GM04504 (cell line): ENCODE data around the gene ERICH3.

Source experiments
- DNase-seq: peaks from one replicate; pipeline ENCODE4 v3.0.0-alpha.2; 2012; ENCODE audit warnings: low read depth

The ERICH3 gene, protein sequence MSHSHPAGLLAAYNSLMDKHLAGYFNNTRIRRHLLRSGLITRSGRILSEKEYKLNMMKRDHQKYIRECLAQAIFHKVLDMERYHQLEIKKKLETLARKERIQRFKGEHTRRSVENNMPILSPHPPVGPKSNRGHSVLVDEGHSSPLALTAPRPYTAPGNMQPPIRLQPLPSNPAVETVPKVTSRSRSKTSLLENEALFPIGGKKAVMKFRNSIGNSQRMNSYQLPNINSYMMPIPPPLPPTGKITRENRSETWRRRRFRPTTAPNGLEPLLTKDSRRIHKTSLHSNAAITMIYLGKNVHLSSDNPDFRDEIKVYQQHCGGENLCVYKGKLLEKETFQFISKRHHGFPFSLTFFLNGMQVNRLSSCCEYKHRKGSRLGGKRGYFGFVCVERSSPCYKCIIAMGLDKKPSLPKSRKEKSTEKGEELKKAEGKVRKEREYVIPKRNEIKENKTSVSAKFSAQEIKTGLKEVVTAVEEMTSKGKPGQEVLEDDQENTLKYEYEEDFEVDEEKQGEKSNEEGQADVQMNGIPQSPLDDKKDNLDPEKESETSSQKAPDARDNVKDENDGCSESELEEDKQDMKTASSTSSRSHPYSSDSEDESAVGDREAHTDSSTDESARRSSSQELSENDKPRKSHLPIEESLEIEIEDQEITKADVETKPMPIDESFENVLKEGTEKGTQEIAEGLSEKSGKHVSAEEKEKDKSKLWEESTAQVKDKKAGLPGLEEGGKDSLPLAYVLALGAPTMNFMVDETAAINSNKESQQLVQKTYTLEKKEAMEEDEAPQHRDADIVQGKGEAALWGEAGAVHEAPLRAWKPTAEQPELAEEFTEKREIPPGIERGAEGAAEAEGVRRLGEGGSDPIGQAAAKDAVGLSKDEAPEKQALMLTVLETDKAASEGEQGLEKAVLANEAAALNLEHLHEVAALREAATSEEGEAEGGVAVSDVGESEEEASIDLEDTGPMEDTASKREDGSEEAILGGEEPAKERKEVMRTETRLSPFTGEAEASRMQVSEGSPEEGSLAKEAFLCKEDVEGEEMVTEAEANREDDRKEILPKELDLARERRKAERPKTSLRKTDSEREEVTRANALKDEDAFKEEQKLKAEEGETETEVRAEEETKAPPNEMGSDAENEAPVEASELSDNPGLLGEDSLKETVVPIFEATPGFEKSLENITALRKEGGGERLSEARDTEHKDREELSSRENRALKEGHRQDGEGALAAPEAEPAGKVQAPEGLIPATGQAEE (N-terminal part only)

DNA sequence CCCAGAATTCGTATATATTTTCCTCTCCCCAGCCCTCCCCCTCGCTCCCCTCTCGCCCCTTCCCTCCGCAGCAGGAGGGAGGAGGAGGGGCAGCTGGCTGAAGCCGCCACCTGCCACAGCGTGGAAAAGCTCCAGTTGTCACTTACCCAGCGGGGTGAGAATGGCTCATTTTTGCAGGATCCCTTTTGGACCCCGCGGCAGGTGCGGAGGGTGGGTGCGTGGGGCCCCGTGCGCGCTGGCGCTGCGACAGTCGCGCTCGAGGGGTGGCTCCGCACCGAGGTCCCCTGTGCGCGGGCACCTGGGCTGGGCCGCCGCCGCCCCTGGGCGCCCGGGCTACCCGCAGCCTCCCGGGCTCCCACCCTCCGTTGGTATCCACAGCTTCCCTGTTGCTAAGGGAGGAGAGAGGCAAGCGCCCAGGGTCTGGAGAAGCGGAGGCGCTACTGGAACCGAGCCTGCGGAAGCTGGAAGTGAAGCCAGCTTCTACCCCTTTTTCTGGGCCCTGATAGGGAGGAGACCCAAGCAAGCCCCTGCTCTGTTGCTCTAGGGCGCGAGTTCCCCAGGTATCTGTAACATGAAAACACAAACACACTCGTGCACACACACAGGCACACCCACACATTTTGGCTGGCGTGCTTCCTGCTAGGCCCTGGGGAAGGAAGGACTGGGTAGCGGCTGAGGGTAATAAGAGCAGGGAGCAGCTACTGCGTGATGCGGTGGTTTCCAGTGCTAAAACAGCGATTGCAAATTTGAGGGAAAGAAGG, at the start of gene ERICH3:
Gene ERICH3, minus strand, starts transcription at position 442 of the 761 bp plus-strand sequence. Its CDS starts 273 bp downstream, at position 169.
- no peak for DNase-seq

DNA sequence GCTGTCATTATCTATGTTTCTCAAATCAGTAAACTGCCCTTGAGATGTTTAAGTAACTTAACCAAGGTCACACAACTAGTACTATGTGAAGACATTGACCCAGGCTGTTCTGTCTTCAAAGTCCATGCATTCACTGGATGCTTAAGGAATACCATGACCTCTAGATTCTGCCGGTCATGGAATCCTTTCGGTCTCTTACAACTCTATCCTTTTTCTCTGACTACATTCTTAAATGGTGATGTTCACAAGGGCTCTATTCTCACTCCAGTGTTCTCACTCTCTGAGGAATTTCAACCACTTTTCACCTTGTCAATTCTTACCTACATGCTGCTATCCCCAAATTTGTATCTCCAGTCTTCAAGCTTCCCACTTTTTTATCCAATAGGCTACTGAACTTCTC, 44.0 kb upstream of the ERICH3 start:
- DNase-seq = no peak

DNA sequence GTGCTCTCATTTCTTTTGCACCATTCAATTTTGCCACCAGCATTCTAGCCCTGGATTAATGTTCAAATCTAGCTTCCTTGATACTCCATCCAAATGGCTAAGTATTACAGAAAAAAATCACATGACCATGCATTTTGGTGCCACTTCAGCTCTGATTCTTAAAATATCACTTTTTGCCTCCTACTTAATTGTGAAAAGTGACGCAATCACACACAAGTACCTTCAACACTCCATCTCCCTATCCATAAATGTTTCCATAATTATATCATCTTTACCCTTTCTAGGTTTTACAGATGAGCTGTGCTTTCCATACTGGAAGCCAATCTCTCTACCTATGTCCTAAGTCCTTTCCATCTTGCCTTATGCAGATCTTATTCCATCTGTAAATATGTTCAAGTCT, 43.2 kb upstream of the ERICH3 start:
- no peak for DNase-seq

DNA sequence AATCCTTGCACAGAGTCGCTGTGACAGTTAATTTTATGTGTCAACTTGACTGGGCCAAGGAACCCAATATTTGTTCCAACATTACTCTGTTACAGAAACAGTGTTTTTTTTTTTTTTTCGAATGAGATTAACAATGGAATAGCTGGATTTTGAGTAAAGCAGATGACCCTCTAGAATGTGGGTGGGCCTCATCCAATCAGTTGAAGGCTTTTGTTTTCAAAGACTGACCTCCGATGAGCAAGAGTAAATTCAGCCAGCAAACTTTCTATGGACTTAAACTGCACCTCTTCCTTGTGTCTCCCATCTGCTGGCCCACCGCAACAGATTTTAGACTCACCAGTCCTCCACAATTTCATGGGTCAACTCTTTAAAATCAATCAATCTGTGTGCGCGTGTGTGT, 42.2 kb upstream of the ERICH3 start:
- no peak for DNase-seq

DNA sequence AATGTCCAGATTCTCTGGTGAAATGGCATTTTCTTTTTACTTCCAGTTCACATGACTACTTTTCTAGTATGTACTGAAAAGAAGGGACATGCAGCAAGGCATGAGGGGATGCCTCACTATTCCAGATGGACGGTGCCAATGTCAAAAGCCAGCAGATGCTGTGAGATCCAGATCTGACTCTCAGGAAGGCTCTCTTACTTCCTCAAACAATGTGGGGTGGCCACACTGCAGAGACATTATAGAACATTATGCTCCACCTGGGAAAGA, 41.6 kb upstream of the ERICH3 start:
- DNase-seq = no peak

DNA sequence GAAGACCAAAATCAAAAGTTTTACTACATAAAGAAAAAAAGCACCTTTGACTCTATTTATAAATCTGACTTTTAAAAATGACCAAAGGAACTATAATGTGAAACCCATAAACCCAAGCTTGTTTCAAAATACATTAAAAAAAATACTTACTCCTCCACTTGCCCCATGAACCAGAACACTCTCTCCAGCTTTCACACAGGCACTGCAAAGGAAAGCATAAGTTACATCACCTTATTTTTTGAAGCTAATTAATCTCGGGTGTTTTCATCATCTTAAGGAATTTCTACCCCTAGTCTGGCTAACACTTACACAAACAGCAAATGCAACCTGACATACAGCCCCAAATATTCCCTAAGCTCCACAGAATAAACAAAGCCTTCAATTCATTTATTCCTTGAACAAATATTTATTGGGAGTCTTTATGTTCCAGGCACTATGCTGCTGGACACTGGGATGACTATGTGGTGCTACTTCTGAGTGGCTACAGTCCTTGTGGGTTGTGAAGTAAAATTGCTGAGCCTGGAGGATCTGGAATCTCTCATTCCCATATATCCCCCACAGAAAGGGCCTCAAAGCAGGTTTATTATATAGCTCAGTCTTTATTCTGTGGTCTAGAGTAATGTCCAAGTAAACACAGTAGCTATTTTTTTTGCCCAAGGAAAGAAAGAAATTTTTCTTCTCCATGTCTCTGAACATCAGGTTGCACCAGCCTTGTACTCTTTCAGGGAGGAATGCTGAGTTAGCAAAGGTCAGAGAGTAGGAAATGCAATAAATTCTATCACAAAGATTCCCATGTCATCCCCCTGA, 41.0 kb upstream of the ERICH3 start:
- no peak for DNase-seq

DNA sequence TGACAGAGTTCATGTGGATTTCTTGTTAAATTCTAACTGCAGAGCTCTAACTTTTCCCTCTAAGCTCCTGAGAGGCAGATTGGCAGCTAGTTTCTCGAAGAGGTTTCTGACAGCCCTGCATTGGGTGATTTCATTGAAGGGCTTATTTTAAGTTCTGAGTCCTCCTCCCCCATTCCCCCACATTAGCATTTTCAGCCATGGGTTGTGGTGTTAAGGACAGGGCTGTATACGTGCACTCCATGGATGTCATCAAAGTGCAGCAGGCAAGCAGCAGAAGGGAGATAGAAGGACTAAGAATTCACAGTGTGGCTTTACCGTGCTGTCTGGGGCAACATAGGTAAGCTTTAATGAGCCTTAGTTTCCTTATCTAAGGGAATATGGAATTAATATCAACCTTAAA, 40.3 kb upstream of the ERICH3 start:
- DNase-seq = no peak

DNA sequence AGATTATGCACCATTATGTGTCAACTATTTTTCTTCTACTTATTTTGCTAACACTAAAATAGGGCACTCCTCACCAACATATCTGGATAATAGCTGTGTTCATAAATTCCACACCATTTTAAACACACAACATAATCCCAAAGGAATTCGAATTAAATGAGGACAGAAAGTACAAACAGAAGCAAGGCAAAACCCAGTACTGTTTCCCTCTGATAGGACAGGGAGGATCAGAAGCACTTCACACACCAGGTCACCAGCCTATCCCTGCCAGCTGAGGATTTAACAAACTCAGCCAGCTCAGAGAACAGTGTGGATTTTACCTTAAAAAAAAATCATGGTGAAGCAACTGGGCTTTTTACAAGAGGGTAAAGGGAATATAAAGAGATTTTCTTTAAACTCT, 39.3 kb upstream of the ERICH3 start:
- DNase-seq = no peak

DNA sequence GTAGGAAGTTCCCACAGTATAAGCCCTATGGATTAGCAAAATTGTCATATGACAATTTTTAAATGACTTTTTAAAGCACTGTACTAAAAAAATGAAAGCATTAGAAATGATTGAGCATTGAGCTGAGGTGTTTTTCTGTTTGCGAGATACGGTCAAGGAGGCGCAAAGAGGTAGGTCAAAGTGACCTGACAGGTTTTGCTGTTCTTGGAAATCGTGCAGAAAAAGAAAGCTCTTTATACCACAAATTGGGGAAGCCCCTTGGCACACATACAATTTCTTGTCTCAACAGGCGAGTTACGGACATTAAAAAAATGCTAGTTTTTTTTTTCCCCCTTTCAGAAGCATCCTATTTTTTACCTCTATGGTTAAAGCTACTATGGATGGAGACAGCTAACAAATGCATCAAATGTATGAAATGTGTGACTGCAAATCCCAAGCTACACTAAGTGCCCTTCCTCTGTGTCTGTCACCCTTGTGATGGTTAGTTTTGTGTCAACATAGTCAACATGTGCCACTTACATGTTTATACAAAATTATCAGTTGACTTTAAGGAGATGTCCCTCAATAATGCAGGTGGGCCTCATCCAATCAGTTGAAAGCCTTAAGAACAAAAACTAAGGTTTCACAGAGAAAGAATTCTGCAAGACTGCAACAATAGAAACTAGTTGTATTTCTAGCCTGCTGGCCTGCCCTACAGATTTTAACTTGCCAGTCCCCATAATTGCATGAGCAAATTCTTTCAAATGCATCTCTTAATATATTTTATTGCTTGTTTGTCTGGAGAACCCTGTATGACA, 30.0 kb upstream of the ERICH3 start:
- DNase-seq = no peak

DNA sequence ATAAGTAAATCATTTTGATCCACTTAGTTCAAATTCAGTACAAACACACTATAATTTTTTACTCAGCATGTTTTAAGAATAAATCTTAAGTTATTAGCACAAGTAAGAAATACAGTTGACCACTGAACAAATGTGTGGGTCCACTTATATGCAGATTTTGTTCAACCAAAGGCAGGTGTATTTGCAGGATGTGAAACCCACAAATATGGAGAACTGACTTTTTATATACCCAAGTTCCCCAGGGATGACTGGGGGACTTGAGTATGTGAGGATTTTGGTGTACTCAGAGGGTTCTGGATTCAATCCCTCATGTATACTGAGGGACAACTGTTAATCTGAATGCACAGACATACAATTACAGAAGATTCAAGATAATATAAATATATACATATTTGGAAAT, 25.7 kb upstream of the ERICH3 start:
- no peak for DNase-seq

DNA sequence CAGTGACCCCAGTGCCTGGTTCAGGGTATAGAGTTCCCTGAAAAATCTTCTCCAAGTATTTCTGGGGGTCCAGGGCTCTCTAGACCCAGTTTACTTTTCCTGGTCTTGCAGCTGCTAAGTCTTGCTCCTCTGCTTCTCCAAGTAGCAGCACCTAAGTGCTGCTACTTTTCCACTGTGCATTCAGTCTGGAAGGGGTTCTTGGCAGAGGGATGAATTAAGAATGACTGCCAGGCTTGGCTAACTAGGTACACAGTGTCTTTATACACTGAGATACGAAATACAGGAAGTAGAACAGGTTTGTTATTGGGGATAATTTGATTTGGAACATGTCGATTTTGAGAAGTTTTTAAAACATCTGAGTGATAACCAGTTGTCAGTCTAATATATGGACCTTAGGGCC, 24.2 kb upstream of the ERICH3 start:
- DNase-seq = no peak

DNA sequence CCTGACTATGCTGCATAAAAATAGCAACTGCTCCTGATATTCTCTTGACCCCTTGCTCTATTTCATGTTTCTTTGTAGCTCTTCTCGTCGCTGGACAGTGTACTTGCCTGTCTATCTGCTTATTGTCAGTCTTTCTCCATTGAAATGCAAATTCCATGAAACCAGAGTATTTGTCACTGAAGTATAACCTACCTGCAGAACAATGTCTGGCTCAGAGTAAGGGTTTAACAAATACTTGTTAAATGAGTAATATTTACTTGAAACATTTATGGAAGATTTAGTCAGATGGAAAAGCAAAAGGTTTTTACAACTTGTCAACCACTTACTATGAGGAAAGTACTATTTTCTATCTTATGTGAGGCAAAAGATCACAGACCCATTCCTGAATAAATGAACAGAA, 19.9 kb upstream of the ERICH3 start:
- no peak for DNase-seq

DNA sequence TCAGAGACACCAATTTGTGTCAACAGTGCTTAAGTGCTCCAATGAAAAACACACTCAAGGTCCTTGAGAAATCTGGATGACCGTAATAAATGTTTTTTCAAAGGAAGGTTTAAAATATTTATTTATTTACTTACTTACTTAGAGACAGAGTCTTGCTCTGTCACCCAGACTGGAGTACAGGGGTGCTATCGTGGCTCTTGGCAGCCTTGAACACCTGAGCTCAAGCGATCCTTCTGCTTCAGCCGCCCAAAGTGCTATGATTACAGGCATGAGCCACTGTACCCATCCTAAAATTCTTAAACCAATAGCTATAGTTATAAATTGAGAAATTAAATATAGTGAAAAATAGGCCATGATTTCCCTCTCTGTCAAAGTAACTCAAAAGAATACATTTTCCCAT, 17.3 kb upstream of the ERICH3 start:
- DNase-seq = no peak

DNA sequence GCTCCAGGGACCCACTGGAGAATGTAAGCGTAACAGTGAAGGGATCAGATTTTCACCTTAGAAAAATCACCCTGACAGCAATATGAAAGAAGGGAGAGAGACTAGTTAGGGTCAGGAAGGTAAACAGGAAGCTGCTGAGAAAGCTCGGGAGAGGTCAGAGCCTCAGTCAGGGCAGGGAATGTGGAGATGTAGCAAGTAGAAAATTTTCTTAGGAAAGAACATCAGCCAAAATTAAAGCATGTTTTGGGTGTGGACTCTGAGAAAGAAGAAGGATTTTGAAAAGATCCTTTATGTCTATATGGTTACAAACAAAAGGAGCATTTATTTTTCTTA, 16.7 kb upstream of the ERICH3 start:
- no peak for DNase-seq

DNA sequence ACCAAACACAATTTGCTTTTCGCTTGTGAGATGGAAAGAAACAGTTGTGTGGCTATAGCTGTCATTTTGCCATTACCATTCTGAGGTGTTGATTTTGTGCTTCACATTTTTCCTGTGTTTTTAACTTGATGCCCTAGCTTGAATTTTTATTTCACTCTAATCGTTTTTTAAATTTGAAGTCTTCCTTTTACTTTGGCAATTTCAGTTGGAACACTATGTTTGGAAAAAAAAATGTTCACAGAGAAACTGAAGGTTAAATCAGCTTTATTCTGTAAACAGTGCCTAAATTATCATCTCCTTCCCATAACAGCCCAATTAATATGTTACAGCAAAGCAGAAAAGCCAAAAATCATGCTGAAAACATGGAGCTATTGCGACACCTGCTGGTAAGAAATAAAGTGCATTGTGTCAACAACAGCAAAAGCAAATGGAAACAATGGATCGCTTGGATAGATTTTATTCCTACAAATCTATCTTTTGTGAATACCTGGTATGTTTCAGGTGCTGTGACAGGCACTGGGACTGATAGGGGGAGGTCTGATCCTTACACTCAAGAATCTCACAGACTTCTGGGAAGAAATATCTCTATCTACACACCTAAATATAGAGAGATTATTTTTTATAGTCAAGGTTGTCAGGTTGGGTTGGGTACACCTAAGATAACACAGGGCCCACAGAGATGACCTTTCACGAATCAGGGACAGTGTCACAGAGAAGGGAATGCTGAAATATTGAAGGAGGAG, 16.2 kb upstream of the ERICH3 start:
- DNase-seq = peak; percentile 37

DNA sequence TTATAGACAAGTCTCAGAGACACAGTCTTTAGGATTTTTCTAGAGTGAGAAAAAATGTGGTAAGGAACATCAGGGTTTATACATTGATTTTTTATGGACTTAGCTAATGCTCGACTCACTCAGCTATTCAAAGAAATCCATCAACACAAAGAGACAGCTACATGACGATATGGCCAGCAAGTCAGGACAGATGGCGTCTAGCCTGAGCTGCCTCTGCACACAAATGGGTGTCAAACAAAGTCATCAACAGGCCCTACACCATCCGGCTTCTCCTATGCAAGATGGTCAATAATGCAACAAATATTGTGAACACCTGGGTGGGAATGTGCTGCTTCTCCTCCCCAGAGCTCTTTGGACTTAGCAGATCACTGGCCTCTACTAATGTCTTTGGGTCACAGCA, 13.3 kb upstream of the ERICH3 start:
- no peak for DNase-seq

DNA sequence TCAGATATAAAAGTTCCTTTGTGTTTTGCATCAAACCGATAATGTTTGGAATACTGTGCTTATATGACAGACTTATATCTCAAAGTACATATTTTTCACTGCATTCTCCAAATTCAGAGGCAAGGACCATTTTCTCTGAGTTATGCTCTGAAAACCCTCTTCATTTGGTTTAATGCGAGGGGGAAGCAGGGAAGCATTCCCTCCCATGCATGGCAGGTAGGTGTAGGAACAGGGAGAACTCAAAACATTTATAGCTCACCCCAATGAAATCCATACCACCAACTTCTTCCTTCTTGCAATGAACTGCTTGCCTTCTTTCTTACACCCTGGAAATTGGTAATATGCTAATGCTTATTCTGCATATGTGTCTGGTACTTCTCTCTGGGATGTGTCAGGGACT, 10.7 kb upstream of the ERICH3 start:
- DNase-seq = no peak

DNA sequence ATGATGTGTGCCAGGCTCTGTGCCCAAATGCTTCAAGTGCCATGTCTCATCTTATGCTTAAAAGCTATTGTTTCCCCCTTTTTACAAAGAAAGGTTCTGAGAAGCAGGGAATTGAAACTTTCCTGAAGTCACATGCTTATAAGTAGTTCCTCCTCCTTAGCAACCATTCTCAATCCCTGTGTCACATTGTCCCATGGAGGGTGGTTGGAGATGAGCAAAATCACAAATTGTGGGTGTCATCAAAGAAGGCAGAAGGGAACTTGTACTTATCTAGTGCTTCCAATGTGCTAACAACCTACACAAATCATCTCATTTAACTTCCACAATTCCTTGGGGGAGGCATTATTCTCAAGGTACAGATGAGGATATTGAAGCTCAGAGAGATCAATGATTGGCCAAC, 10.1 kb upstream of the ERICH3 start:
- DNase-seq = no peak

DNA sequence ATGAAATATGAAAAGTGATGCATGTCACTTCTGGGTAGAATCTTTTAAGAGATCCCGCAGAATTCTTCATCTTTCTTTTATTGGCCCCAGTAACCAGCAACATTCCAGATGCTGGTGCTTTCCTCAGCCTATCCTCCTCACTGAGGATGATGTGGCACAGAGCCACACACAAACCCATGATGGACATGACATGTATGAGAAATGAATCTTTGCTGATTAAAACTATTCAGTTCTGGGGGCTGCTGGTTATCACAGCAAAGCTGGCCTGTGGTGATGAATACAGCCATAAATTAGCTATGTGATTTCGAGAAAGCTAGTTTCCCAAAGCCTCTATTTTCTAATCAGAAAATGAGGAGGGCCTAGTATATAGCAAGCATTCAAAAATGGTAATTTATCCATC, 8.3 kb upstream of the ERICH3 start:
- DNase-seq = no peak

DNA sequence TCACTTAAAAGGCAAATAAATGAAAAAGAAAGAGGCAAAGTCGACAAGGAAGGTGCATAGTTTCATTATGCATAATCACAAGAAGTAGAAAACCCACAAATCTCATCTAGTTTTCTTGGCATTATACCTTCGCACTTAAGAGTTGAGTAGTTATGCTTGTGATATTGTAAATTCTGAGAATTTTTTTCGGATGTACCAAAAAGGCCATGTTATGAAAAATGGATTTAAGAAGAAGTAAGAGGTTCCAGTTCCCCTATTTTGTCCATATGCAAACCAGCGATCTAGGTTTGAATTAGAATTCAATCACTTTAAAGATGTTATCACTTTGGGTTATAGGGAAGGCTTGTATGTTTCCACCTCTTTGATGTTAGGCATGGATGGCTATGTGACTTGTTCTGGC, 7.9 kb upstream of the ERICH3 start:
- no peak for DNase-seq
